Aorta (tissue), 5 donors: ENCODE data around the gene GLRX5. TPM values are rescaled to one million over a fixed set of nuclear protein-coding genes. Genes with fewer than 3 reads are reported as not detected.

ENCODE experiments used
- ATAC-seq: fragments of 200-7000 bp; cut with Tn5 transposase; one replicate; pipeline ENCODE4 v1.9.1; 2022; ENCODE audit warnings: moderate library complexity; ENCODE audit not compliant: low FRiP score
- DNase-seq, 2 donors: peaks; one replicate each; pipeline ENCODE4 v3.0.0-alpha.2; 2020
- H3K27ac ChIP-seq, 2 donors: one replicate each; pipeline ENCODE4 v1.5.1; 2013; ENCODE audit warnings: low read length in 2 of 2, mild to moderate bottlenecking in 2 of 2, moderate library complexity in 2 of 2, control low read depth in 1 of 2, inconsistent platforms in 1 of 2, low read depth in 1 of 2
- H3K27me3 ChIP-seq, 2 donors: one replicate each; pipeline ENCODE4 v1.6.1; 2013; ENCODE audit warnings: control low read depth in 1 of 2, low read length in 1 of 2, mild to moderate bottlenecking in 1 of 2, moderate library complexity in 1 of 2; ENCODE audit not compliant: insufficient read depth in 2 of 2, control insufficient read depth in 1 of 2
- H3K36me3 ChIP-seq, 2 donors: one replicate each; pipeline ENCODE4 v1.6.1; 2013; ENCODE audit warnings: control low read depth in 1 of 2, low read length in 1 of 2, mild to moderate bottlenecking in 1 of 2; ENCODE audit not compliant: insufficient read depth in 2 of 2, control insufficient read depth in 1 of 2
- H3K4me1 ChIP-seq, 2 donors: one replicate each; pipeline ENCODE4 v1.6.1; 2013; ENCODE audit warnings: low read length in 2 of 2, control low read depth in 1 of 2, mild to moderate bottlenecking in 1 of 2, moderate library complexity in 1 of 2; ENCODE audit not compliant: insufficient read depth in 2 of 2, control insufficient read depth in 1 of 2
- H3K4me3 ChIP-seq, 2 donors: one replicate each; pipeline ENCODE4 v1.5.1; 2013; ENCODE audit warnings: low read length in 2 of 2, control low read depth in 1 of 2, mild to moderate bottlenecking in 1 of 2
- H3K9me3 ChIP-seq: one replicate; pipeline ENCODE4 v1.6.1; 2013; ENCODE audit warnings: mild to moderate bottlenecking, low read length; ENCODE audit not compliant: control insufficient read depth
- WGBS, 2 donors: extraction: QIAGEN DNeasy Blood & Tissue Kit; methylation state at CpG; one replicate each; pipeline ENCODE4 v1.1.7; 2013; 5-methylcytosine and 5-hydroxymethylcytosine counted together
- intact Hi-C, 2 donors: fragments of 100-400 bp; cut with DNase I; formaldehyde crosslinking; loops; one replicate each; pipeline versions ENCODE4 v1.14.2 to v1.15.0; 2022
- polyA plus RNA-seq, 2 donors: library from polyadenylated mRNA; stranded (reverse); fragments of 200-250 nt; gene quantifications; one replicate each; pipeline ENCODE4 v1.2.3, GENCODE V29; 2013
- total RNA-seq, 2 donors: library from RNA; stranded (reverse); fragmentation: NEBNext Ultra II Directional; extraction: Animal tissue kit (Norgen Biotek cat#: 25700); gene quantifications; one replicate each; pipeline ENCODE4 v1.2.1, GENCODE V29; 2021
- donor health status: healthy with polysubstance abuse.
- donor health status: Bipolar disorder and iron deficiency.
- donor health status: DM: no; HTN: no; CAD: no.
- donor health status: DM: no; HTN: no; CAD: no.
- donor health status: DM: yes; HTN: yes; CAD: no.

GLRX5 gene
- total and polyA plus RNA-seq, 4 donors, result 20.1 to 54.2 (median 32.2) TPM

DNA sequence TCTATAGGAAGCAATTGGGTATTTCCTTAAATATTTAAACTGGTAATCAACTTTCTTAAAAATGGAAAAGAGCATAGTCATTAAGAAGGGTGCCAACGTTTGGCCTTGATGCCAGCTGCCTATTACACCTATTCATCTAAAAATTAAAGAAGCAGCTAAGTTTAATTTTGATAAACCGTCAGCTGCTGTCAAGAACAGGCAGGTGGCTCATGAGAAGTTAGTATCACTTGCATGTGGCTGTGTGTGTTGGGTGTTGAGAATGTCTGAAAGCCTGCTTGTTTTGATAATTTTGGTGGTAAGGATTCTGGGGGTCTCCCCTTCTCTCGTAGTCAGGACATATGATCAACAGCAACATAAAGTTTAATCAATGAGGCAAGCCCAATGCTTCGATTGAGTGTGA is 6.5 kb downstream of the GLRX5 start:
- DNase-seq, result no peak
- no peak for ATAC-seq
- Histone ChIP-seq H3K9me3 (no peaks in the 10 kb centered on the region), H3K36me3 (no peaks in the 10 kb centered on the region), H3K27me3 (no peaks in the 10 kb centered on the region), H3K27ac (no peak overlapping the region), H3K4me3 (no peak overlapping the region), H3K4me1 (no peaks in the 10 kb centered on the region)
- WGBS, 2 donors, result 72 to 78% methylated on average over 4 of the region's 4 CpGs
- intact Hi-C loops, result no loop called here

DNA sequence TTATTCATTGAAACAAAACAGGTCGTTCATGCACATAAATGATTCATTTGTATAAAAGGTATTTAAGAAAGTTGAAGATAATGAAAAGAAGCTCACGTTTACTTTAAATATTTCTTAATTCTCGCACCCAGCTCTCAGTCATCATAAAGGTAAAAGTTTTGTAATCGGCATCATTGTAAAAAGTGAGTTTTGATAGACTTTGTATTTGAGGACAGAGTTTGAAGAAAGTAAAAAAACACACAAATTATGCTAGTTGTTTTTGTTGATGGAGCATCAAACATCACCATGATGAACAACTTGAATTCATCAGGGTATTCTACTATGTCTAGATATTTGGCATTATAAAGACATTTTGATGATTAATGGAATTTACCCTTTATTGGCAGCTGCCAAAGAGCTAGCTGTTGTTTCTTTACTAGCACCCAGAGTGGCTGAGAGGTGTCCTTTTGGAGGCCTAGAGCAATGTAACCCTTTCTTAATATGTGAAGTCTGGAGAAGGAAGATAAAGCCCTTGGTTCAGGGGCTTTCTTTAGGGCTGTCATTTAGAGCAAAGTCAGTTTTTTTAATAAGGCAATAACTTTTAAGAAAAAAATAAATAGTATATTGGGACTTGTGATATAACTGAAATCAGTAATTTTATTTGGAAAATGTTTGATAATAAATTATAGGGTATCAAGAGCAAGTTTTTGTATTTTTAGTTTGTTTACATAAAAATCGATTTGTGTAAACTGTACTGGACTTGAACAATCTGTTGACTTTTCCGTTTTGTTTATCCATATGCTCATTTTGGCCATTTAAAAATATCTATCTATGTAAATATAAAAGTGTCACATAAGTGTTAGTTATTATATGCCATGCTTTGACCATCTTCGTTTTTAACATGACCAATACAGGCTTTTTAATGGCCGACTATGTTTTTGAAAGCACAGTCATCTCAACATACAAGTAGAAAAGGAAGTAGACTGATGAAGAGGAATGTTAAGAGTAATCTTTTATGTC is 7.4 kb downstream of the GLRX5 start:
- 92% methylated on average over 8 of the region's 8 CpGs for WGBS, 2 donors
- no peak for ATAC-seq

DNA sequence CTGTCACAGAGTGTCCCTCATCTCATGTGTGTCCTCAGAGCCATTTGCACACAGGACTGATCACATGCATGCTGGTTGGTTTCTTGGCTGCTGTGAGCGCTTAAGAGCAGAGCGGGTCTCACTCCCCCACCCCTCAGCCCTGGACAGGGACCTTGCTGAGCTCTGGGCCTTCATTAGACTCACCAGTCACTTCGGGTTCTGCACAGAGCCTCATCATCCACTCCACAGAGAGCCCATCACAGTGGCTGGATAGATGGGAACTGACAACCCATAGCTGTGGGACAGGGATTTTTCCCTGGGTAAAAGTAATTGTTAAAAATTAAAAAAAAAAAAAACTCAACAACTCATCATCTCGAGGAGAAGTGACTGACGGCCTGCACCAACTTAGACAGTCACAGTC is 8.2 kb downstream of the GLRX5 start:
- 96 to 97% methylated on average over 5 of the region's 5 CpGs for WGBS, 2 donors
- Histone ChIP-seq H3K9me3 (no peaks in the 10 kb centered on the region), H3K36me3 (no peaks in the 10 kb centered on the region), H3K27me3 (no peaks in the 10 kb centered on the region), H3K27ac (no peak overlapping the region), H3K4me1 (no peaks in the 10 kb centered on the region), H3K4me3 (no peak overlapping the region)
- ATAC-seq, result no peak
- intact Hi-C loops, result no loop called here
- DNase-seq, result no peak

More for the DNA sequence above, 7.4 kb downstream of the GLRX5 start:
- Histone ChIP-seq H3K36me3 (no peaks in the 10 kb centered on the region), H3K27me3 (no peaks in the 10 kb centered on the region), H3K4me1 (no peaks in the 10 kb centered on the region), H3K4me3 (no peak overlapping the region), H3K9me3 (no peaks in the 10 kb centered on the region), H3K27ac (no peak overlapping the region)
- intact Hi-C loops, result no loop called here
- DNase-seq, result no peak

DNA sequence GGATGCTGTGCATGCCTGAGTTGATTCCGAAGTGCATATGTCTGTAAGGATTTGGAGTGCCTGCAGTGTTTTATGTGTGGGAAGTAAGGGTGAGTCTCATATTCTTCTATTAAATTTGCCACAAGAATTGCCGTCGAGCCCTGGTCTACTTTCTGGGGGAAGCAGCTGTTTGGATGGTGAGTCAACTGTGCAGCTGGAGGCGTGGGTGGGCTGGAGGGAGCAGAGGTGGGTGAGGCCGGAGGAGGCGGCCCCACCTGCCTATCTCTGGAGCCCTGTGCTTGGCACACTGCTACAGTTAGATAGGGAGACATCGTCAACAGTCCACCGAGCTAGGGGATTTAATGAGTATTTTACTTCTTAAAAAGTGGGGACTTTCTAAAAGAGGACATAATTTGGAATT is 9.7 kb downstream of the GLRX5 start:
- no peaks in the 10 kb centered on the region for H3K27me3 ChIP-seq
- no peaks in the 10 kb centered on the region for H3K36me3 ChIP-seq
- 78 to 88% methylated on average over 8 of the region's 8 CpGs for WGBS, 2 donors
- H3K9me3 ChIP-seq, result no peaks in the 10 kb centered on the region
- H3K4me1 ChIP-seq, result no peaks in the 10 kb centered on the region
- H3K4me3 ChIP-seq, result no peak overlapping the region
- no peak overlapping the region for H3K27ac ChIP-seq
- no peak for DNase-seq
- no peak for ATAC-seq
- intact Hi-C loops, result no loop called here

DNA sequence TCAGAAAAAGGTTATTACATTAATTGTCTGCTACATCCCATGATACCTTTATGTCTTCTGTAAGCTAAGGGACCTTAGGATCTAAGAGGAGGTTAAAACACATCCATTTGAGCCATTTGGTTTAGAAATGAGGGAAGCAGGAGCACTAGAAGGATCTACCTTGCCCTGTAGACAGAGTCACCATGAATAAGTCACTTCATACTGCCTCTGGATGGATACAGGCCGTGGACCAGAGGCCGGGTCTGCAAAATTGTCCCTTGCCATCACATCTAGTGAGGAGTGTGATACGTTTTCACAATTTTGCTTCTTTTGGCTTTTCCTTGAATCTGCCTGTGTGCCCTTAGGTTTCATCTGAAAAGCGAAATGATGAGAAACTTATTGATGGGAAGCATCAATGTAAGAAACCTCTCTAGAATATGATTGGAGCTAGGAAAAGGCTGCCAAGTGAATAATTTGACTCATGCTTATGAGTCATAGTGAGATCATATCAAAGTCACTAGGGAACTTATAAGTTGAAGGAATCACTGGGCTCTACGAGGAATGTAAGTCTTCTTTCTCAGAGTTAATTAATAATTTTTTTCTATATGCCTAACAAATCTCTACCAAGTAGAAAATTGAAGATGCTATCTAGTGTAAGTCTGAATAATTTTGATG is 10.8 kb downstream of the GLRX5 start:
- H3K36me3 ChIP-seq, result no peaks in the 10 kb centered on the region
- H3K27me3 ChIP-seq, result no peaks in the 10 kb centered on the region
- no peak overlapping the region for H3K27ac ChIP-seq
- ATAC-seq (no peak), DNase-seq (no peak)
- H3K4me3 ChIP-seq, result no peak overlapping the region
- intact Hi-C loops, result no loop called here
- no peaks in the 10 kb centered on the region for H3K9me3 ChIP-seq
- H3K4me1 ChIP-seq, result no peaks in the 10 kb centered on the region
- 78% methylated on average over 5 of the region's 5 CpGs for WGBS, 2 donors

DNA sequence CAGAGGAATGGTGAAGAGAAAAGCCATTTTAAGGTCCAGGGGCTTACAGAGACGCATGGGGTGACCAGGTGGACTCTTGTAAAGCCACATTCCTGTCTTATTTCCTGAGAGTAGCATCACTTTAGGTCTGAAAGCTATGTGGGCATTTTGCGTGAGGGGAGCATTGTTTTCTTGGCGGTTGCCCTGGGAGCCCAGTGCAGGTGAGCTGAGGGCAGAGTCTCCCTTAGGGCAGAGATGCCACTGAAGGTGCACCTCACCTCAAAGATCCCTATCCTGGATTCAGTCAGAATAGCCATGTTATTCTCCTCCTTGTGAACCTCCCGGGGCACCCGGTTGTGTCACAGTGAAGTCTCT is 12.4 kb downstream of the GLRX5 start:
- Histone ChIP-seq H3K9me3 (no peaks in the 10 kb centered on the region), H3K27me3 (no peaks in the 10 kb centered on the region), H3K4me1 (no peaks in the 10 kb centered on the region), H3K4me3 (no peak overlapping the region), H3K27ac (no peak overlapping the region), H3K36me3 (no peaks in the 10 kb centered on the region)
- ATAC-seq (no peak), DNase-seq (no peak)
- WGBS, 2 donors, result 71 to 73% methylated on average over 5 of the region's 5 CpGs
- intact Hi-C loops, result no loop called here

DNA sequence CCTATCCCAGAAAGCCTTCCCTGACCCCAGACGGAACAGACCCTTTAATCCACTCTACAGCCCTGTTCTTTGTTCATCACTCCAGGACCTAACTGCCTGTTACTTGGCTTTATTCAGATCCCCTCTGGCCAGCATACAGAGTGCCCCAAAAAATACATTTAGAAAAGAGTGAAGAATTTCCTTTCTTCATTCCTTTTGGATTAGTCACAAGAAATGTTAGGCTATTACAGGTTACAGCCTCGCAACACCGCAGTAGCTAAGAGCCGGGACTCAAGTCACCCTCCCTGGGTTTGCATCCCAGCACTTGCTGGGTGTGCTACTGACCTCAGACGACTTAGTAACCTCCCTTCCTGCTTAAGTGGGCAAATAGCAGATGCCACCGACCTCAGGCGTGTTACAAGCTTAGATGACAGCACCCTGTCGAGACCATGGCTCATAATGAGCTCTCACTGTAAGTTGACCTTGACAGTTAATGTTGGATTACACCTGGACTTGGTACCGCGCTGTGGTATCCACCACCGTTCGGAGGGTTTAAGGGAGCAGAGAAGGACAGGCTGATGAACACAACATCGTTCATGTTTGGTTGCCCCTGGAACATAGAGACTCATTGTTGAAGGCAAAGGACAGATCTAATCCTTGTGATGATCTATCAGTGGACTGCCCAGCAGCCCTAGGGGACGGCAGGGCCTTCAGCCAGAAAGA is 12.9 kb downstream of the GLRX5 start:
- ATAC-seq, result no peak
- no peaks in the 10 kb centered on the region for H3K27me3 ChIP-seq
- intact Hi-C loops, result no loop called here
- DNase-seq, result no peak
- no peaks in the 10 kb centered on the region for H3K36me3 ChIP-seq
- no peak overlapping the region for H3K27ac ChIP-seq
- no peaks in the 10 kb centered on the region for H3K4me1 ChIP-seq
- H3K4me3 ChIP-seq, result no peak overlapping the region
- WGBS, 2 donors, result 51% methylated on average over 14 of the region's 14 CpGs
- H3K9me3 ChIP-seq, result no peaks in the 10 kb centered on the region

DNA sequence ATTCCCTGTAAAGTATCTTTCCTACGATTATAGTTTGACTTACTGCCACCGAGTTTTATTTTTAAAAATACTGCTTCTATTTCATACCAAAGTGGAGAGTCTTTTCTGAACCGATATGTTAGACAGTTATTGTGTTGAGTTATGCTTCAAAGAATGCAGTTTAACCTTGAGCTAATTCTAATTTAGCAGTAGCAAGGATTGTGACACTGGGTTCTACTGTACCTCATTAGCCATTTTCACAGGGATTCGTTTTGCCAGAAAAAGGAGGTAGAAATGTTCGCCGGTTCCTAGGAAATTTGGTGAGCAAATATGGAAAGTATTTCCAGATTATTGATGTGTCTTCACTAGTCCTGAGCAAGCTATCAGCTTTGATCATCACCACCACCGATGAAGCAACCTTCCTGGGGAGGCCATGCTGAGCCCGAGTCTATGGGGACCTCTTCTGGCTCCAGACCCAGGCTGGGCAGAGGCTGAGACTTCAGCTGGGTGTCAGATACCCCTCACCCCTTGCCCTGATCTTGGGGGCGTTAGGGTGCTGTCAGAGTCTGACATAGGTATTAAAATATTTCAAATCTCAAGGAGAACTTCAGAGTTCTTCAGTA is 13.6 kb downstream of the GLRX5 start:
- Histone ChIP-seq H3K4me1 (no peaks in the 10 kb centered on the region), H3K27me3 (no peaks in the 10 kb centered on the region), H3K27ac (no peak overlapping the region), H3K36me3 (no peaks in the 10 kb centered on the region), H3K4me3 (no peak overlapping the region), H3K9me3 (no peaks in the 10 kb centered on the region)
- intact Hi-C loops, result no loop called here
- ATAC-seq, result no peak
- DNase-seq, result no peak
- 65 to 68% methylated on average over 9 of the region's 9 CpGs for WGBS, 2 donors
